ENCODE results near the gene COL11A1. TPM values are rescaled to one million over a fixed set of nuclear protein-coding genes. Genes with fewer than 3 reads are reported as not detected.
"Not testable (repeated sequence)": the region's sequence is repeated elsewhere in the genome, so short reads cannot be mapped to it uniquely, and the experiment has no call there.

Gene COL11A1
- total RNA-seq, result 117 and 120 TPM in 2 replicates
- polyA plus RNA-seq (2012), result 997 TPM

DNA sequence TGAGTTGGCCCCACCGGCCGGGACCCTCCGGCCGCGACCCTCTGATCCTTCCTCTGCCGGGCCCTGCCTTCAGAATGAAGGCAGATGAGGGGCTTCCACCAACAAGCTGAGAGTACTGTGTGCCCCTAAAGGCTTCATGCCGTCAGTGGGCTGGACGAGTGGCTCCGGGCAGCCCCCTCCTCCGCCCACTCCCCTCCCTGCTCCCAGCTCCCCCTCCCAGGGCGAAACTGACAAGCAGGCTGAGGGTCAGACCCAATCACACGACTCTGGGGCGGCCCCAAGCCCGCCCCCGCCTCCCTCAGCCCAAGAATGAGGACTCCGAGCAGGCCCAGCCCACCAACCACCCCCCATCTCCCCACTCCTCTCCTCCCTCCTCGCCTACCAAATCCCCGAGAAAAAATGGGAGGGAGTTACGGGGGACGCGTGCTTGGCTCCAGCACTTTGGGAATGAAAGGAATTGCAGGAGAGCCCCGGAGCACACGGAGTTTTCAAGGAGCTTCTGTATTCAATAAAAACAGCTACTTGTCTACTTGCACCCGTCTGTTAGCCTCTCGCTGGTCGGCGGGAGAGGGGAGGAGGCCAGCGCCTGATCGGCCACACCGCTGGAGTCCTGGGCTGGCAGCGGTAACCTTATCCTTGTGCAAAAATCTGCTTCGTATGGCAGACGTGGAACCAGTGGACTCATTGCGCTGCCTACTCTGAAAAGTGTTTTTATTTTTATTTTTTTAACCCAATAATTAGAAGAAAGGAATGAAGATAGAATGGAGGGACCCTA lies at the start of gene COL11A1:
Gene COL11A1, minus strand, starts transcription at position 147 of the 775 bp plus-strand sequence. CDS start 344 bp downstream, outside the sequence.
- peak; percentile 76 for DNase-seq (ENCODE audit: low read depth)

DNA sequence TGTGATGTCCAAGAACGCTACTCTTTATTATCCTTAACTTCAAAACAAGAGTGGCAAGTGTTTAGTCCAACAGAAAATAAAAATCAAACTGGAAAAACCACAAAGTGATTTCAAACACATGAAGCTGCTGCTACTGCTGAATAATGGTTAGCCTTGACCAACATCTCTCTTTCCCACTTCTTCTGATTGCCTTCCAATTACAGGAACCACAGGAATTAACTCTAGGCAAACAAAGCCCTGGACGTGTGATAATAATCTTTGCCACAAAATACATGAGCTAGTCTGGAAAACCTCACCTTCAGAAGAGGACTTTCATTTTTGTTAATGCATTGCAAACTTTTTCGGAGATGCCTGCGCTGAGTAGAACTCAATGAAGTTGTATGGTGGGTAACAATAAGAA lies 48.6 kb upstream of the COL11A1 start:
- peak; percentile 68 for DNase-seq (ENCODE audit: low read depth)

DNA sequence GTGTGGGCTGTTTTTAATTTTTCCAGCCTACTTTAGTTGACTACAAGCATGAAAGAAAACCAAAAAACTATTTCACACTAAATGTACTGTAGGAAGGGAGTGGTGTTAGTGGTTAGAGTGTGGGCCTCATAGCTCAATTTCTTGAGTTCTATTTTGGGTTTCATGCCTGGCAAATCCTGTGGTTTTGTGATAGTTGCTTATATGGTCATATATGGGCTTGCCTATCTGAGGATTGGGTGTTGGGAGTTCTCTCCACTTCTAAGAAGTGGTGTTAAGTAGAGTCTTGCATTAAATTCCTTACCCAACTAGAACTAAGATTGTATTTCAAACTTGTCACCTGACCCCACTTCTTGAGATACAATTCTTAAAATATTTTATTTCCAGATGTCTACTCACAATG lies 37.8 kb upstream of the COL11A1 start:
- DNase-seq (ENCODE audit: low read depth), result peak; percentile 67

DNA sequence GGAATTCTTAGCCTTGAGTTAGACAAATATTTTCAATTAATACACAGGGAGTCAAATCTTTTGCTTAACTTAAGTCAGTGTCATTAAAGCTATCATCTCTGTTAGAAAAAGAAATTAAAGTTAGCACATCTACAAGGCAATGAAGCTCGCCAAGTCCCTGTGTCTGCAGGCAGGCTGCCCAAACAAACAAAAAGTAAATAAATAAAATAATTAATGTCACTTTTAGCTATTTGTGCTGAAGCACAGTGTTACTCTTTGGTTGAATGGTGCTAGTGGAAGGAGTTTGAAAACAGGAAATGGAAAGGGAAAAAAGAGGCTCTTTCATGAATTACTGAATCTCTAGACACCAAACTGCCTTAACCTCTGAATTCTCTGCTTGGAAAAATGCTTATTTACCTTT lies 37.1 kb upstream of the COL11A1 start:
- peak; percentile 19 for DNase-seq (ENCODE audit: low read depth)

DNA sequence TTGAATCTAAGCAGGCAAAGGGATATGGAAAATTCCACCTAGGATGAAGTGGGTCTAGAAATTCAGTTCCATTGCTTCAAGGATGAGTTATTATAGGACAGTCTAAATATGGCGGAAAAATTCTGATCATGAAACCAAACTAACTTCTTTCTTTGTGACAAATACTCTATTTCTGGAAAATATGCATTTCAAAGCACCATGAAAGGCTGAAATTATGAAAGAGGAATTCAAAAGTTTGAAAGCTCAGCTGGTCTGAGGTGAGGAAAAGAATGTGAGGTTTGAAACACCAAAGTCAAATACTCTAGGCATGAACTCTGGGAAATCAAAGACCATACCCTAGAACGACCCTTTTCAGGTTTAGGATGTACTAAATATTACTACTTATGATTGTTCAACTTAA lies 36.4 kb upstream of the COL11A1 start:
- DNase-seq (ENCODE audit: low read depth), result peak; percentile 54

DNA sequence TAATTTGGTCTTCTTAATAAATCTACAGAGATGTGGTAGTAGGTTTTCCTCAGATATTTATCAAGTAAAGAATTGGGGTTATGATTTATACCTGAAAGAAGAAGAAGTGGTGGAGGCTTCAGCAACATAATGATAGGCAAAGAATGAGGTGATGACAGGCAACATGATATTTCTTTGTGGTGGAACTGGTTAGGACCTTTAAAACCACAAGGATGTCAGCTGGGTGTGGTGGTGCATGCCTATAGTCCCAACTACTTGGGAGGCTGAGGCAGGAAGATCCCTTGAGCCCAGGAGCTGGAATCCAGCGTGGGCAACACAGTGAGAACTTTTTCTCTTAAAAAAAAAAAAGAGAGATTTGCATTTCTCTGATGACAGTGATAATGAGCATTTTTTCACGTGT lies 34.1 kb upstream of the COL11A1 start:
- DNase-seq (ENCODE audit: low read depth), result peak; percentile 82

DNA sequence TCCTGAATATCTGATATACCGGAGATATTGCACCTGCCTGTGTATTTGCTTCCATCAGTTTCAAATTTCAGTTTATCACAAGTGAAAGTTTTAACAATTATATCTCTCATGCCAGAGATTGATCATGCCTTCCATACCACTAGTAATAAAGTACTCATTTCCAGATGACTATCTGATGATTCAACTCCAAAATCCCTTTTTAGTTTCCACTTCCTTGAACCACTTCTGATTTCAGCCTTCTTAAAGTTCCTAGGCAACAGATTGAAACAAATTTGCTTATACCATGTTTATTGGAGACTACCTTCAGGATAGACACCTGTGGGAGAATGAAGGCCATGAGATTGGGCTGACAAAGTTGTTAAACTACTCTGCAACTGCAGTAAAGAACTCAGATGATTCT lies 21.5 kb upstream of the COL11A1 start:
- DNase-seq (ENCODE audit: low read depth), result no peak

DNA sequence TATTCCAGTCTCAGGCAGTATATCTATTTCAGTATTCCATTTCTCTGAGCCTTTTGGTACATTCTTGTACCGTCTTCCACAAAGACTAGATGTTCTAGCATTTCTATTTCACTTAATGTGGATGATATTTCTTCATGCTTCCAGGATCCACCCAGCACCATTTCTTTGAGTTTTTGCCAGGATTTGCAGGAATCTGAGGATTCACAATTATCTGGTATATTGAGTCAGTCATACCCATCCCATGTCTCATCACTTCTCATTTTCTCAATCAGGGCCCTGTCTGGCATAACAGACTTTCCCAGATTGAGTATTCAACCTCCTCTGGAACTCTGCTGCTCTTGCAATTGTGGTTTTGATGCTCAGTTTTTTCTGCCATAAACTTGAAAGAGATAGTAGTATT lies 20.9 kb upstream of the COL11A1 start:
- DNase-seq (ENCODE audit: low read depth), result peak; percentile 39

DNA sequence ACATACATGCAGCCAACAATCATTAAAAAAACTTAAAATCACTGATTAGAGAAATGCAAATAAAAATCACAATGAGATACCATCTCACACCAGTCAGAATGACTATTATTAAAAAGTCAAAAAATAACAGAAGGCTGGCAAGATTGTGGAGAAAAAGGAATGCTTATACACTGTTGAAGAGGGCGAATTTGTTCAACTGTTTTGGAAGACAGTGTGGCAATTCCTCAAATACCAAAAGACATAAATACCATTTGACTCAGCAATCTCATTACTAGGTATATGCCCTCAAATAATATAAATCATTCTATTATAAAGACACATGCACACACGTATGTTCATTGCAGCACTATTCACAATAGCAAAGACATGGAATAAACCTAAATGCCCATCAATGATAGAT lies 19.9 kb upstream of the COL11A1 start:
- not testable (repeated sequence) for DNase-seq (ENCODE audit: low read depth)

DNA sequence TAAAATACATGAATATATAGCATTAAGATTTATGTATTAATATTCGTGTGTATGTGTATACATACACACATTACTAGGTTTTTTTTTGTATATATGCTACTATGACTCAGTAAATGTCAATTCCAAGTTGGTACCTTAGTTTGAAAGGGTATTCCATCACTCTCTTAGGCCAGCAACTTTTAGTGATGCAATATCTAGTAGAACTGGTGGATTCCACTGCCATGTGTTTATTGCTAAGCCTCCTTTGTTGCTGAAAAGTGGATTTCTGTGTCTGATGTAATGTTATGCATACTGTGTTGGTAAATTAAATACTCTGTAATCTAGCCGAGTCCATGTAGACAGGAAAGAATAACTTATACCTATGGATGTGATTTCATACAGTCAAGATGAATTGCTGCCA lies 16.9 kb upstream of the COL11A1 start:
- no peak for DNase-seq (ENCODE audit: low read depth)

DNA sequence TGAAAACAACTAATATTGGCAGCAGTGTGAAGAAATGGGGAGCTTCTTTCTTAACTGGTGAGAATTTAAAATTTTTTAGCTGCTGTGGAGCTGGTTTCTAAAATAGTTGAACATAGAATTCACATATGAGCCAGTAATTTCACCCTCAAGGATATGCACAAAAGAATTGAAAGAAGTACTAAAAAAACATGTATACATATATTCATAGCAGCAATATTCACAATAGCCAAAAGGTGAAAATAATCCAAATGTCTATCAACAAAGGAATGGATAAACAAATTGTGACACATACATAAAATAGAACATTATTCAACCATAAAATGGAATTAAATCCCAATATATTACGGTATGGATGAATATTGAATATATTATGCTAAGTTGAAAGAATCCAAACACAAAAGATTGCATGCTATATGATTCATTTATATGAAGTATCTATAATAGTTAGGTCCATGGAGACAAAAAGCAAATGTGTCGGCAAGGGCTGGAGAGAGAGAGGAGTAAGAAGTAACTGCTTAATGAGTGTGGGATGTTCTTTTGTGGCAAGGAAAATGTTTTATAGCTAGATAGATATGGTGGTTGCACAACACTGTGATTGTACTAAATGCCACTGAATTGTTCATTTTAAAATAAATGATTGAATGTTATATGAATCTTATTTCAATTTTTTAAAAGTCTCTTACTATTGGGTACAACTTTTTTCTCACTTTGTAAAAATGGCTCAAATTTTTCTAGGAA lies 14.8 kb upstream of the COL11A1 start:
- DNase-seq (ENCODE audit: low read depth), result no peak

DNA sequence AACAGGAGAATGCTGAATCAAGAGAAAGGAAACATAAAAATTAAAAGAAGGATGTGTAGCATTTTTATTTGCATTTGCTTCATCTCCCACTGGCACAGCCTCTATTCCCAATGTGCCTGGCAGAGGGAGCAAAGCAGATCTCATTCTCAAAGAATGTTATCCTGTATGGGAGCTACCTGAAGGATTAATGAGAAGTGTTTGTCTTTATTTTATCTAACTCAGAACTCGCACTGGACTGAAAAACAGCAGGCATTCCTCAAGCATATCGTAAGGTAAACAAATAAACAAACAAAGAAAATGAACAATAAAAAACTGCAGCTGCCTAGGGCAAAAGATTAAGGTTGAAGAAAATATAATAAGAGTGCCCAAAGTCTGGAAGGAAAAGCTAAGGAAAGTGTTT lies 12.7 kb upstream of the COL11A1 start:
- DNase-seq (ENCODE audit: low read depth), result no peak

DNA sequence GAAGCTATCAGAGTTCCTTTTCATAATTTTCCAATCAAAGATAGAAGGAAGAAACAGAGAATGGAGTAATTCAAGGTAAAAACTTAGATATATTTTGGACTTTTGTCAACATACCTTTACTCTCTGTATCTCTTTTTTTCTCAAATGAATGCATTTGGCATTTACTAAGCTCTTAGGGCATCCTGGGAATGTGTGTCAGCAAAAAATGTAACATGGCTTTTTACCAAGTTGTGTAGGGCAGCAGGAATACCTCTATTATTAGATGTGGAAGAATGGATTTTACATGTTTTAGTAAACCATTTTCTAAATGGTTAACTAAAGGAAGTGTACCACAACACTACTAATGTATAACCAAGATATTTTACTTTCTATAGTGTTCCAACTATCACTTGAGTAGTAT lies 4.2 kb upstream of the COL11A1 start:
- DNase-seq (ENCODE audit: low read depth), result no peak

DNA sequence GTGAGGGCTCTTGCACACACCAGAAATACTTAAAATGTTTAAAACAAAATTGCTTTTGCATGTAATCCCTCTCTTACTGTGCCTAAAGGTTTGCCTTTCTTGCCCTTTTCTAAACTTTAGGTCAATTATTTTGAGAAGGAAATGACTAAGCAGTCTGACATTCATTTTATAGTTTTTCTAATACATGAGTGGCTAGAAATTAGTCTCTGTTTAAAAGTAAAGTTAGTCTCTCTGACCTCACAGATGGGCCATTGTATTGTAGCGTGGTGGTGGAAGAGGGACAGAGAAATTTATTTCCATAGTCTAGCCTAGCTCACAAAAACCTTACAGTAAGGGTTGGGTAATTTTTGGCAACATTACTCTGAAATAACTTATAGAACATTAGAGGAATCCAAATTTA lies 3.6 kb upstream of the COL11A1 start:
- DNase-seq (ENCODE audit: low read depth), result no peak

DNA sequence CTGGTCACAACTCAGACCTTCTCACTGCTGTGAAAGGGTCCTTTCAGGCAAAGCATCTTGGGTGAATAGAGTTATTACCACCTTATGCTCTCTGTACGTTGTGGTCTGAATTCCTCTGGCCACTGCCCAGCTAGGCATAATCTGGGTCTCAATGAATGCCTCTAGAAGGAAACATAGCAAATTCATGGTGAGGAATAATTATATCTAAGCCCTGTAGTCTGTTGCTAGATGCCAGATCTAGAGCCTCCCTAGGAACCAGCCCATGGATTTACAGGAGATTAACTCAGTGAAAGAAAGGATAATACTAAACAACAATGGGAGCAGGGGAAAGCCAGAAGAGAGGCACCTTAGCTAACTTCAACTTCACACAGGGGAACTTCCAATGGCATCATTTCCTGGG lies 2.4 kb upstream of the COL11A1 start:
- DNase-seq (ENCODE audit: low read depth), result peak; percentile 42

DNA sequence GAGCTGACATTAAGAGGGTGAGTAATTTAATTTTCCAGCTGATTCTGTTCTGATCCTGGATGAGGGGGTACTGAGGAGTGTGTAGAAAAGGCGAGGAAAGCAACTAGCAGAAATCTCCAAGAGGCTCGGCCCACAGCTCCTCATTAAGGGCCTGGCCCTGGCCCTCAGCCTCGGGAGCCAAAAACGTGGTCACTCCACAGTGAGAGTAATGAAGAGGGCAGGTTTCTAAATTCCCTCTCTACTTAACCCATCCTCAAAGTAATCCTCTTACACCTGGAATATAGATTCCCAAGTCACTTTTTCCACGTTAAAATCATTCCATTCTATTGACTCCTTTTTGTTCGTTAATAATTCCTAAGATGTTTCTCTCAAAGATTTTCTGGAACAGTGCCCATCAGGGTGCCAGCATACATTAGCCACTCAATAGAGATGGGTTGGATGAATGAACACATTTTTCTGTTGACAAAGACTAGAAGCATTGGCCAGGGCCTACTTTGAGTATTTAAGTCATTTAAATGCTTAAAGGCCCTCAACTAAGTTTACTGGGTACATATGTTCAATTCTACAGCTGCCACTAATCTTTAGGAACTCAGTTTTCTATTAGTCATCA lies 1.1 kb upstream of the COL11A1 start:
- DNase-seq (ENCODE audit: low read depth), result peak; percentile 20

DNA sequence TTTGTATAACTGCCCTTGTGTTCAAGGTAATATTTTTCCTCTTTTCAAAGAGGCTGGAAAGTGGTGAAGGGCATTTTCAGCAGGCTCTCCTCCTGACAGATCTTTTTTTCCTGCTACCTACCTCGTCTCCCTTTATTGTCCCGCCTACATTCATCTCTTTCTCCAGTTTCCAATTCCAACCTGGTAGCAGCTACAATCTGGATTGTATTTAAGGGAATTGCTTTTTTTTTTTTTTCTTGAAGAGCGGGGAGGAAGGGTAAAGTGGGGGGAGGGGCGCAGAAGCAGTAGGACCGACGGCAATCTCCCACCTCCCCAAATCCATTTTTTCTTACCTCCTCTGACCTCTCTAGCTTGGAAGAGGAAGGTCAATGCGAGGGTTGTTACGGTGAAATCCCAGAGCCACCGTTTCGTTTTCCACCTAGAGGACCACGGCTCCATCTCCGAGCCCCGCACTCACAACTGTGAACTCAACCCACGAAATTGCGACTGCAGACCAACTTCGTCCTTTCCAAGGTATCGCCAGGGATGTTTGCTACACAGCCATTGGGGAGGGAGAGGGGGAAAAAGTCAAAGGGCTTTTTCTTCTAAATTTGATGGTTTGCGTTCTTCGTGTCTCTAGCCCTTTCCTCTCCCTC lies 464 bp downstream of the COL11A1 start:
- peak; percentile 33 for DNase-seq (ENCODE audit: low read depth)

DNA sequence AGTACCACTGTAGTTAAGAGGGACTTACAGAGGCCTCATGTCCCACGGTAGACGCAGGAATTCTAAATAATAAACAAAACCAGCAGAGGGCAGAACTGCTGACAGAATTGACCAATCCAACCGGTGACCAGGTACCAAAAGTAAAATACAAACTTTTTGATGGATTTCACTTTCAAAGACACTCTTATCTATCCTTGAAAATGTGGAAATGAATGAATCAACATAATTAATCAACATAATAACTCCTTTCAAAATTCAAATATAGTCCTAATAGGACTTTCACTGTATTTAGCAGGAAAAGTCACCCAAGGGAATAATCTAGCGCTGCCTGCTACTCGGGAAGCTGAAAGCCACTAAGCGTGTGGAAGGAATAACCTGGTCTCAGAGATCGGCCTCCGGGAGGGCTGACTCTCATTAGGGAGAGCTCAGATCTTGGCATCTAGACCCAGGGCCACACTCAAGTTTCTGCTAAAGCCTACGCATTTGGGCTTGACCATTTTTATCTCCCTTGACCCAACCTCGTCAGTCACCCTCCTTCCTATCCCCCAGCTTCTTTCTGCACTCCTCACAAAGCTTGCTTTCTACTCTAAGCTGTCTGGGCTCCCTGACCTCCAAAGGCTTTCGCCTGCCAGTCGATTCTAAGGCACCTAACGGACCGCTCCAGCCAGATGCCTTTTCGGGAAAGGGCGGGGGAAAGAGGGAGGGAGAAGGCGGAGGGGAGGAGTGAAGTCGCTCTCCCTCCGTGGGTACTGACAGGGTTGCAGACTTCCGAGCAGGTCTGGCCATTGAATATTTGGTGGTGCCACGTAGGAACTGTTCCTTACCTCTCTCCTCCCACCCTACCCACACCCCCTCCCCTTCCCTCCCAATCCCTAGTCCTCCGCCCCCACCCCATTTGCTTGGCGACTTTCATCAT lies 1.6 kb downstream of the COL11A1 start:
- DNase-seq (ENCODE audit: low read depth), result peak; percentile 80

DNA sequence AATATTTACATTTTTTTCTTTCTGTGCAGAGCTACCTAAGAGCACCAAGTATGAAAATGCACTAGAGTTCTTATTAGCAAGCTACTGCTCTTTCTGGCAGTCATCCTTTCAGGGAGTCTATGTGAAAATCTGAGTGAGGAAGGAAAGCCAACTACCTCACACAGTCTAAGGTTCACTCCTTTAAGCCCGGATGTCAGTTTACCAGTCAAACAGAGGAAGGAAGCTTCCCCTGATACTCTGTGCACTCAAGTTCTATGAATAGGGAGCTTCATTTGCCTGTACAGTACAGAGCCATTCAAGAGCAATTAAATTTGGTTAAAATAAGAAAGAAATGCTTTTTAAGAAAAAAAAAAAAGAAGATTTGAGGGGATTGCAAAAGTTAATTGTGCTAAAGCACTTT lies 6.9 kb downstream of the COL11A1 start:
- no peak for DNase-seq (ENCODE audit: low read depth)

DNA sequence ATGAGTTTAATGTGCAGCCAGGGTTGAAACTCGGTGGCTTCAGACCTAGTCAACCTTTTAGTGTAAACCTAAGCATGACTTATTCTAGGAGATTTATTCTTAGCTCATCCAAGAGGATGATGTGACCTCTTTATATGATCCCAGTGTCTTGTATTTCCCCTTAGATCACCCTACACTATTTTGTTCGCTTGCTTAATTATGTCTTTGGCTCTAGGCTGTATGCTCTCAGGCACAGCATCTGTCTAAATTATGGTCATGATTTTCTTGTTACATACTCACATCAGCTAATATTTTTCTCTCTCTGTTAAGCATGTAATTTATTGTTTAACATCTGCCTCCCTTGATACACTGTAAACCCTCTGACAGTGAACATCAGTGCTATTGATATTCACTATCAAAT lies 19.1 kb downstream of the COL11A1 start:
- DNase-seq (ENCODE audit: low read depth), result no peak

DNA sequence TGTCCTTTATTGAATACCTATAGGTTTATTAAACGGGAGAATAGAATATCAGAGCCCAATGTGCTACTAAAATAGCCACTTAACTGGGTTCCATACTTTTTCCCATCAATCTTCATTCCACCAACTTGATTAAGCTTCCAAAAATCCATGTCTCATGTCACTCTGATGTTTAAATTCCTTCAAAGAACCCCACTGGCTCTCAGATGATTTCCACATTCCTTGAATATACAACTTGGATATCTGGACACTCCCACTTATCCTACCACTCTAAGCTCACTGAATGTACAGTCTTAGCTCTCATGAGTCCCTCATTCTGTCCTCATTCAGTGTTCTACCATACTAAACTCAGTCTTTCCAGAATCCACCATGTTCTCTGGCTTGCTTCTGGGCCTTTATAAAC lies 21.1 kb downstream of the COL11A1 start:
- no peak for DNase-seq (ENCODE audit: low read depth)

Measured in myocyte (in vitro differentiated cells).